AG08396 (cell line): Measurements from ENCODE around the gene LDLRAD4.
"Not testable (repeated sequence)": the region's sequence is repeated elsewhere in the genome, so short reads cannot be mapped to it uniquely, and the experiment has no call there.

ENCODE experiments used
- DNase-seq: peaks from one replicate; pipeline ENCODE4 v3.0.0; 2012; ENCODE audit warnings: low spot score, mixed read lengths

Gene LDLRAD4

DNA sequence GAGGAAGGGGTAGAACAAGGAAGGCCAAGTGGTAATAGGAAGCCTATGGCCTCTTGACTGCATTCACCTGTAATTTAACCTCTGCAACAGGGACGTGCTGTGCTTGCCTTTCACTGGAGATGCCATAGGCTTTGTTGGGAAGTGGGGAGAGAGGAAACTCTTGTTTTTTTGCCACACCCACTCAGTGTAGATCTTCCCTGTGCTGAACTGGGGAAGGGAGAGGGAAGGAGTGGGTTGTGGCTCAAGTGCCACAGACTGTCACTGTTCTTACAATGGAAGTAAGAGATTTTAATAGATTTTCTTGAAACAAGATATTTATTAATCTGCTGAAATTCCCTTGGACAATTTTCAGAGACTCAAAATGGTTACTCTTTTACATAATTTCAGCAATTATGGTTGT lies 380.5 kb downstream of the LDLRAD4 start:
- DNase-seq = no peak

DNA sequence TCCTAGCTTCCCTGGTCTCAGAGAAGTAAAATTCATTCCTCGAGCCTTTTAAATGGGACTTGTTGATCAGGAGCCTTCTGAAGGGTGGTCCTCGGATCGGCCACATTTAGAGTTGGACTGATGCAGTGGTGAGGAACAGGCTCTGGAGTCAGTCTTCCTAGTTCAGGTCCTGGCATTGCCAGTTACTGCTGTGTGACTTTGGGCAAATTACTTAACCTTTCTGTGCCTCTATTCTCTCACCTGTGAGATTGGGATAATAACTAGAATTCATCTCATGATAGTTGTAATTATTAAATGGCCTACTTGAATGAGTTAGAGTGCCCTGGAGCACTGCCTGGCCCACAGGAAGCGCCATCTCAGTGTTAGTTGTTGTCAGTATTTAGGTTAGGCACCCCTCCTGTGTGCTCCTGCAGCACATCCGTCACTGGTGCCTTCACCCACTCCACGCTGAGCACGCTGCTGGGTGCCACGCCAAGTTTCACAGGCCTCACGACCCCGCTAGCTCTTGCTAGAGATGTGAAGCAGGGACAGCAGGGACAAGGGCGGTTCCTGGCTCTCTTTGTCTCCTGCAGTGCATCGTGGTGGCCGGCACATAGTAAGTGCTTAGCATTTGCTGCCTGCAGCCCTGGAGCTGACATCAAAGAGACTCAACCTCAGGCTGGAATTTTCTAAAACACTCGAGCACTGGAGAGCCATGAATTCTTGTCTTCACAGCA lies 384.9 kb downstream of the LDLRAD4 start:
- DNase-seq = no peak

DNA sequence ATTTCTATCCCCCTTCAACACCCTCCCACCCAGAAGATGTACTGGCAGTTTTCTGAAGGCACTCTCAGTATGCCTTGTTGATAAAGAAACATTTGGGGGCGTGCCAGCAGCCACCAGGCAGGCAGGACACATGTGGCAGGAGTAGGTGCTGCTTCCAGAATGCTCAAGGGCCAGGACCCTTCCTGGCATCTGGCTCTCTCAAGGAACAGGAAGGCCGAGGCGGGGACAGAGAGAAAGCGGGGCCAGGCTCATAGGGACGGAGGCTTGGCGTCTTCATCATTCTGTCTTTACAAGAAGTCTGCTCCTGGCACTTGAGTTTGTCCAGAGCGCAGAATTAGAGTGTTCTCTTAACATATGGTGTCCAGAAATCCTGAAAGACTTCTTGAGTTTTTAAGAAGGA lies 386.2 kb downstream of the LDLRAD4 start:
- no peak for DNase-seq

DNA sequence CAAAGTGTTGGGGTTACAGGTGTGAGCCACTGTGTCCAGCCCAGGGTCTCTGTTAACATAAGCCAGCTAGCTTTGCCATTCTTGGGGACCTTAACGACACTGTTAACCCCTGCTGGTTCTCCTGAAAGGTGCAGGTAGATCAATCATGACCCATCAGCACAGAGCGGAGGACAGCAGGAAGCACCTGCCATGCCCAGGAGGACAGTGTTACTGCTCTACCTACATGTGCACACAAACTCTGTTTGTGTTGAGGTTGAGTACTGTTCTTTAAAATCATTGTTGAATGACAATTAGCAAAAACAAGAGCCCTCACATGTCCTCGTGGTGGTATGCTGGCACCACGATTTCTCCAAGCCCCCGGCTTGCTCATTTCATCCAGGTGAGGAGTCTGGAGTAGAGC lies 386.9 kb downstream of the LDLRAD4 start:
- DNase-seq = no peak

DNA sequence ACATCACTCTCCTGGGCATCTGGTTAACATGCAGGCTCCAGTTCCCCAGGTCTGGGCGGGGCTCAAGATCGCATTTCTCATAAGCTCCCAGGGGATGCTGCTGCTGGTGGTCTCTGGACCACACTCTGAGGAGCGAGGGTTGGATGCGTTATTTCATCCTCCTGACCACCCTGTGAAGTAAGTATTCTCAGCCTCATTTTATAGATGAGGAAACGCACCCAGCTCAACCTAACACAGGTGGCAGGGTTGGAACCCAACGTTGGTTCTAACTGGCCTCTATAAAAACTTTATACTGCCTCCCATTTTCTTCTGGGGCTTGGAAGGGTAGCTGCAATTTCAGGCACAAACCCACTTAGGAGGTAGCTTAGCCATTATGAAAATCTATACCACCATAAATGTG lies 387.3 kb downstream of the LDLRAD4 start:
- DNase-seq = no peak

DNA sequence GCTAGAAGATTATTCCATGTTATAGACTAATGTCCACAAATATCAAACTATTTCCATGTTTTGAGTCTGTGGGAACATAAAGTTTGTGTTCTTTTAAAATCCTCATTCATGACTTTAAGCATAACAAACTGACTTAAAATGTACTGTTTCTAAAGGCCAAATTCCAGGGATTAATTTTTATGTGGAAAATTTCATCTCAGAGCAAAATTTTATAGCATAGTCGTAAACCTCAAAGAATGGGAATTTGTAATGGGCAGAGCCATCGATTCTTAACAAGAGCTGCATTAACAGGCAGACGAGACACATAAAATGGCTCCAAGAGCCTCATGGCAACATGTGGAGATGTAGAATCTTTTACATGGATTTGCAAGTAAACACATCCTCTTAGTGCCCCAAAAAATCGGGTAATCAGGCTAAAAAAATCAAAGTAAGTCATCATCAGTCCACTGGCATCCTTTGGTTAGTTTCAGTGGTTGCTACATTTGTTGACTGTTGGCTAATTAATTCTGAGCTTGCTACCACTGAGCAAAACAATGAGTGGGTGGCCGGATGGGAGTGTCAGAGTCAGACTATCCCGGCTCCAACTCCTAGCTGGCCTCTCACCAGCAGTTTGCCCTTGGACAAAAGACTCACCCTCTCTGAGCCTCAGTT lies 388.2 kb downstream of the LDLRAD4 start:
- DNase-seq = no peak

DNA sequence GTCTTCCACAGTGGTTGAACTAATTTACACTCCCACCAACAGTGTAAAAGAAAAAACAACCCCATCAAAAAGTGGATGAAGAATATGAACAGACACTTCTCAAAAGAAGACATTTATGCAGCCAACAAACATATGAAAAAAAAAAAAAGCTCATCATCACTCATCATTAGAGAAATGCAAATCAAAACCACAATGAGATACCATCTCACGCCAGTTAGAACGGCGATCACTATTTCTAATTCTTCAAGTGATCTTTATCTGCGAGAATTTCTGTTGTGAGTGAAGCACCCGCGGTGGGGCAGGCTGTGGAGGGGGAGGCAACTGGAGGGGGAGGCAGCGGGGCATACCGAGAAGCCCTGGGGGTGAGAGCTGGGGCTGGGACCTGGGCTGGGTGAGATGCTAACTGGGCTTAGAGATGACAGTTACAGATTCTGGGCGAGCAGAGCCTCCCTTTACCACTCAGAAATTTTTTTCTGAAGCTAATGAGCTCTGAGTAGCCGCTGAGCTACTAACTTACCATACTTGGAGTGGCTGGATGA lies 389.5 kb downstream of the LDLRAD4 start:
- not testable (repeated sequence) for DNase-seq

DNA sequence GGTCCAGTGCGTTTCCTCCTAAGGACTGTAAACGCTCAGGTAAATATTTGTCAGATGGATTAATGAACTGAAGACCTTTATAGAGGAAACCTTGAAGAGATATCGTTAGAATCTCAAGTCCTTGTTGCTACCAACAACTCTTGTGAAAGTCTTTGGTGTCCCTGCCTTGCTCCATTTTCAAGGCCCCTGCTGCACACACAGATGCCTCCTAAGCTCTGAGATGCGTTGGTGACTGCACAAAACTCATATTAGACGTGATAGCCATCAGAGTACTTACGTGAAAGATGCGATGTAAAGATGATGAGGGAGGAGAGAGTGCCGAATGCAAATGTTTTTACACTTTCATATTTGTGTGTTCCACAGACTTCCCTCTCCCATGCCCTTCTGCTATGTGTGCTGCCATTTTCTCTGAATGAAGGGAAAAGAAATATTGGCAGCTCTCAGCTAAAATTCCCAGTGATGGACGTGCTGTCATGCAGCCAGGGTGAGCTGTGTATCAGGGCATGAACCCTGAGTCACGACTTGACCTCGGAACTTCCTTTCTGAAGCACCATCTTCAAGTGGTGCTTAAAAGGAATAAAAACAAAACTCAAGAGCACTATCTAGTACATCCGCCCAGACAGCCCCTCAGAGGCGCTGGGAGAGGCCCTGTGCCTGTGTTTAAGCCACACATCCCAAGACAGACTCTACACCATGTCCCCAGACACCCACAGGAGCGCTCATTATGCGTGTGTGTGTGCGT lies 390.4 kb downstream of the LDLRAD4 start:
- DNase-seq = no peak

DNA sequence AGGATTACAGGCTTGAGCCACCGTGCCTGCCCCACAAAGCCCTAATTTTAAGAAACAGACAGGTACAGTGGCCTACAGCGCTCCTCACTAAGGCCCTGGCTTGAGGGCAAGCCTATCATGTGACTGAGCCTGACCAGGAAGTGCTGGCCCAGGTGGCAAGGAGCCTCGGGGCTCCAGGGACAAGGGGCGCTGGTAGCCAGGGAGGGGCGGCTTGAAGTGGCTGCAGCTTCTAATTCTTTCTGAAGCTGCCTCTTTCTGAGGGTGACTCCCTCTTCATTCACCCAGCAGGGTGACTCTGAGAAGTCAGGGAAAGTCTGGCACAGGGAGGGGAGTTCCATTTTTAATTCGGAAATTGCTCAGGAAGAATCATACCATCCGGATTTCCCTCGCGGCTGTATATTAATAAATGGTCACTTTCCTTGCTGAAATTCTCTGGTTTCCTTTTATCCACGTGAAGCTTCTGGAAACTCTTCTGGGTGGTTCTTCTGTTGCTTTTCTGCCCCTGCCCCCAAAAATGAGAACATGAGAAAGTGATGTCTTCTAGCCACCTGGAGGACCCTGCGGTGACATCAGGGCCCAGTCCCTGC lies 392.1 kb downstream of the LDLRAD4 start:
- no peak for DNase-seq

DNA sequence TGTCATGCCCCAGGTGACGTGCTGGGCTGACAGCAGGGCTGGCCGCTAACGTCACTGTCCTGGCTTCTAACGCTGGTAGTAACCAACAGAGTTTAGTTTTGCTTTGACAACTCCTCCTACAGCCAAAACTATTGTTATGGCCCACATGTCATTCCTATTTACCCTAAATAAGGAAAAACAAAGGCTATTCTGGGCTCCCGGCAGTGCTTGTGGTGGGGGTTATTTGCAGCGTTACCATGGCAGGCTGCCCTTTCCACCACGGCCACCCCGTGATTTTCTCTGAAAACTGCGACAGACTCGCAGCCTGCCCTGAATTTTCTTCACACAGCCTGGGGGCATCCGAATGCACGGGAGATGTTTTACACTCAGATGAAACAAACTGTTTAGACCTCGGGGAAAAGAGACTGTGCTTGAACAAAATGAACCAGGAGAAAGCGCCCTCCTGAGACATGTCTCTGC lies 392.6 kb downstream of the LDLRAD4 start:
- DNase-seq = peak; percentile 41

DNA sequence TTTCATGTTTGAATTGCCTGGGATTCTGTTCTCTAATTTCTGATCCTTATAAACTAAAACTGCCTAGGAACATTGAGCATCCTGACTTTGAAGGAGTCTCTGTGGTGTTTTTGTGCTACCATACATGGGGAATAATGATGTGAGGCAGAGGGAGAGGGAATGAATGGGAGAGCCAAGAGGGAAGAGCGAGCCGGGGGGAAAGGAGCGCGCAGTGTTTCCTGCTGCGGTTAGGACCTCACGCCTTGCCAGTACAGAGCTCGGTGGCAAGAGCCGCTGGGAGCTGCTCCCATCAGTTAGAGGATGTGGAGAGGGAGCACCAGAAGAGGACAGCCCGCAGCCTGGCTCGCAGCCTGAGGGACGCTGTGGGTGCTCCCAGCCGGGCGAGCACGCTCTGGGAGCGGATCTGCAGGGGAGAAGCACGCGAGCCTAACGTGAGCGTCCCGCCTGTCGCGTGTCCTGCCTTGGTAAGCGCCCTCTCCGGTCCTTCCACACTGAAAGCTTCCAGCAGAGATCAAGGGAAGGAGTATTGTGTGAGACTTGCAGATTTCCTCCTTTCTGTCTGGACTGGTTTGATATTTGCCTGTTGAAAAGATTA lies 393.1 kb downstream of the LDLRAD4 start:
- peak; percentile 38 for DNase-seq

DNA sequence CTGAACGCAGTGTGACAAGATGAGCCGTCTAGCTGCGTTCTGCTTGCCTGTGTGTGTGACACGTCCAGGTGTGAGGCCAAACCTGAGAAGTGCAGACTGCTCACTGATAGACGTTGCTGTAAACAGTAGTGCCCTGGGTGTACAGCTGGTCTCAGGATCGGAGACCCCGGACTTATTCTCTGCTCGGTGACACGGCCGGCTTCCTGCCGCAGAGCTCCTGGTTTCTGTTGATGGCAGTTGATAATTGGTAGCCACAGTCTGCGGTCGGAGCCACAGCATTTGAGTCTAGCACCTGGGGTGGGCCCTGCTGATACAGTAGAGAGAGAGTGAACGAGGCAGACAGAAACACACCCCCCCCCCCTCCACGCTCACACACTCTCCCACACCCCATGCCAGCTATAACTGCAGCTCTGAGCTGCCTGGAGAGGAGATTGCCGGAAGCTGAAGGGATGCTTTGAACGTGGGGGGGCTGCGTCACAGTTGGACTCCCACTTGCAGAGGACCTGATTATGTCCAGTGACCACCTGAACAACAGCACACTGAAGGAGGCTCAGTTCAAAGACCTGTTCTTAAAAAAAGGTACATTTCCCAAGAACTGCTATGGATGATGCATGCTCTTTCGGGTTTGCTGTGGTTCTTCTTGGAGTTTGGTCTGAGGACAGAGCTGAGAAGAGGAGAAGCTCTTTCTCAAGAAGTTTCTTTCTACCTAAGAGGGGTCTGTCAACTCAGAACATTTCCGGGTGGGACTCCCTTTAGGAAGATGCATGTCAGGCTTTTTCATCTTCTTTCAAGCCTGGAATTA lies 393.8 kb downstream of the LDLRAD4 start:
- no peak for DNase-seq

DNA sequence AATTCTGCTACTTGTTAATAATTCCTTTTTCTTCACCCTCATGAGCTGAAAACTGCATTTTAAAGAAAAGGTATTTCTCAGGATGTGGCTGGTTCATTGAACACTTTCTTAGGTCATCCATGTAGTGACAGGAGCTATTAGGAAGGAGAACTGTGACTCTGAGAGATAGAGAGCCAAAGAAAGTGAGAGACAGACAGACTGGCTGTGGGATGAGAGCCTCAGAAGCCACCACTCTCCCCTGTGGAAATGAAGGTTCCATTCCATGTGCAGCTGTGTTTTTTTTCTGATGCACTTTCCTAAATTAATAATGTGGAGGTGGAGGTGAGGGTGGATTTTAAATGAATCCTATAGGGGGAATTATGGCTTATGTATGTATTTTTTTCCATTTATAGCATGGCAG lies 394.5 kb downstream of the LDLRAD4 start:
- no peak for DNase-seq

DNA sequence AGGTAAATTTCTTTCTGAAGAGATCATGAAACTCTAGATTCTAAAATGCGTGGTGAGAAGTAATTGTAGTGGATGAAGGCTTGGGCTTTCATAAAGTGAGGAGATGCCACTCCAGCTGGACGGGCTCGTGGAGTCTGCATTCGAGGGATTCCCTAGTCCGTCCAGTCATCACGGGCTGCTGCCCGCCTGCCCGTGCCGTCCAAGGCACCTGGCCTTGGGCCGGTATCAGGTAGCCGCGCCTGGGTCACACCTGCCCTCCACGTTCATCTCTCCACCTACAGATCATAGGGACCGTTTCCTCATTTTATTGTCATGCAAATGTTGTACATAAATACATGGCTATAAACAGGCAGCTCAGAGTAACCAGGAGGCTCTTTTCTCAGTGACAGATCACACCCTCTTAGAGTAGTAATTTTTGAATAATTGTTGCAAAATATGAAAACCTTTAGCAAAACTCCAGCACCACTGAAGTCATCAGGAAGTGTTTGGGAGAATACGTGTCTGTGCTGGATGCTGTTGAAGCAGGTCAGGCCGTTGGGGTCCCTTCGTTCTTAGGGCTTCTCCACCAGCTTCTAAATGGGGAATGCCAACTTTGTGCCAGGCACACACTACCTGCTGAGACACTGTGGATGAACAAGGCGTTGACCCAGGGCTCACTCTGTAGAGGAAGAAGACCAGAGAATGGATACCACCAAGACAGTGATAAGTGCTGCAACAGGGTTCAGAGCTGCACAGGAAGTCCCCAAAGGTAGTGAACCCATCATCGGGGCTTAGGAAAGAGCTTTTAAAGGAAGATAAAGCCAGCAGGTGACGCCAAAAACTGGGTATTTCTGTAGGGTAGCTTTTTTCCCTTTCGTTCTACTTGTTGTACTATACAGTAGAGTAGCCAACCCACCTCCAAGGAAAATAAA lies 395.3 kb downstream of the LDLRAD4 start:
- DNase-seq = no peak

DNA sequence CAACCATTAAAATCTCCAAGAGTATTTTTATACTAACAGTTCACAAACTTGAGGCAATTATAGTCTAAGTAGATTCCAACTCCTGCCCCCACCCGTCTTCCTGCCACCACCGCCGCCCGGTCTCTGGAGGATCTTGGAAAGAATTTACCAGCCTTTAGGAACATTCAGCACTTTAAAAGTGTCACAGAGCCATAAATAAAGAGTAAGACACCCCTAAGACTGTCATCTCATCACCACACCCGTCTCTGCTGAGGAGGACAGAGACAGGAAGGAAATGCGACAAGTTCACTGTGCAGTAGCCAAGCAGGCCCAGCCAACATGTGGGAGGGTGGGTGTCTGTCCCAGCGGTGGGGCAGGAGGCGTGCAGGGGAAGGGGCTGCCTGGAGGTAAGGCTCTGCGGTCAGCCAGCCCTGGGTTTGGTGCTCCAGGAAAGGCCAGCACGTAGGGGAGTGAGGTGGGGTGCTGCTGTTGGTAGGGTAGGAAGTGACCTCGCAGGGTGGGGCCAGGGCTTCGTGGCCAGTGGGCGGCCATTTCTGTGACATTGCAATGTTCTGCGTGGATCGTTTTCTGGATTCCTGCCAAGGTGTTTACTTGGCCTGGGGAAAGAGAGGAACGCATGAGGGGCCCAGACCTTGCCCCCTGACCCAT lies 396.2 kb downstream of the LDLRAD4 start:
- no peak for DNase-seq

DNA sequence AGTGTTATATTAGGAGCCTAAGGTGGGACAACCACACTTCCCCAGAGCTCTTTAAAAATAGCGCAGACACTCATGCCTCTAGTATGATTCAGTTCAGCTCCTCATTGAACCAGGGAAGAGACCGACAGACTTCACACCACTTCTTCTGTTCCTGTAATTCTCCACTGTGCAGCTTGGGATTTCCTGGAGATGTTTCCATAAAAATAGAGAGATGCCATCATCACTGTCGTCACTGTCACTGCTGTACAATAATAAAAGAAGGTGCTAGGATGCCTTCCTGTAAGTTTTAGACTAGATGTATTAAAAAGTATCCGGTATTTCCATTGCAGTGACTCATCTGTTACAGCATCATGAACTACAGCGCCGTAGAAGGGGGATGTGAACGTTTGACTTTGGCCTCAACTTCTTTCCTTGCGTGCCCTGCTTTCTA lies 396.9 kb downstream of the LDLRAD4 start:
- DNase-seq = no peak

DNA sequence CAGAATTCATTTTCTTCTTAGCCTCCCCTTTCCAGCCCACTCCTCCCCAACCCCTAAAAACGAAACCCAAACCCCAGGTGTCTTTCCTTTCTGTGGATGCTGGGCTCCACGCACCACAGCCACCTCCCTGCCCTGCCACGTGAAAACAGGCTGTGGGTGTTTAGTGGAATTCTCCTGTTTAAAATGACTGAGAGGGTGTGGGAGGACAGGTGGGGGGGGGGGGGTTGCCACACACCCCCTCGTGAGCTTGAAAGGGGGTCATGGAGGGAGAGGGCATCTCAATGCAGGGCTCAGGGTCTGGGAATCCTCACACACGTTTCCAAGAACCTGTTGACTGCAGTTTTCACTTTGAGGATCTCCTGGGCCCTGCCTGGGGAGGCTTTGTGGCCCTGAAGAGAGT lies 397.5 kb downstream of the LDLRAD4 start:
- DNase-seq = no peak

DNA sequence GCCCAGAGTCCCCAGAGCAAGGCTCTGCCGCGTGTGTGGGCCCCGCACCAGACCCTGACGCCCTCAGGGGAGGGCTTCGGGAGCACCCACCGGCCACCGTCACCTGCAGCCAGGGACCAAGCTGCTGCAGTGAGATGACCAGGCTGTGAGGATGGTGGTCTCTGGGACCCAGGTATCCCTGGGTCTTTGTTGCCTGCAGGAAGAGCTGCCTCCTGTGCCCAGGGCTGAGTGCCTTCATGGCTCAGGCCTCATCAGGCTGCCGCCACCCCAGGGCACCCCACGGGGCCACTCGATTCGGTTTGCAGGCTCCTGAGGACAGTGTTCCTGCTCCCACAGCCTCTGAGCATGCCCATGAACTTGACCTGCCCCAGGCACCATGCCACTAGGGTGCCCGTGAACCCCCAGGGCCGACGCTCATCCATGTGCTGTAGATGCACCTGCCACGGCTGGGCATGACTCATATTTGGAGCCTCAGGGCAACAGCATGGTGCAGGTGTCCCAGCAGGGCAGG lies 398.0 kb downstream of the LDLRAD4 start:
- DNase-seq = no peak

DNA sequence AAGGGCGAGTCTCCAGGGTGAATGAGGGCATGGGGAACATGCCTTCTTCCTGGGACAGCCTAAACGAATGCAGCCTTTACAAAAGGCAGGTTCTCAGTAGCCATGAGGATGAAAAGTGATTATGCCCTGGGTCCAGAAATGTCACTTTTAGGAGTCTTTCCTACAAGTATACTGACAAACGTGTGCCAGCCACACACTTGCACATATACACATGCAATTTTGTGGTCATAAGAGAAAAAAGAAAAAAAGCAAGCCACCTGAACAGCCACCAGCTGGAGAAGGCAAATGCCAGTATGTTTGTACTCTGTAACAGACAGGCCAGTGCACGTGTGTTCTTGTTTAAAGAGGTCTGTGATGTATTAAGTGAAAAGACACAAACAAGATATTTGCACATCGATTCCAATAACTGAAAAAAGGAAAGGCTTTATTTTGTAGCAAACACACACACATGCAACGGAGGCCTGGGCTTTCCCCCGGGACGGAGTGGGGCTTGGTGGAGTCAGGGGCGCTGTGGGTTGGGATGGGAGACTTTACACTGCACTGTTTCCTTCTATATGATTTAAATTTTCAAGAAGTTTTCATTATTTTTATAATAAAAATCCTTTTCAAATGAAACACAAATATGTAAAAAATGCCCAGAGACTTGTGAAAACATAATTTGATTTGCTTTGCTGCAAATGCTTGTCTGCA lies 399.4 kb downstream of the LDLRAD4 start:
- no peak for DNase-seq
